Astrocyte (in vitro differentiated cells and primary cell): Measurements from ENCODE around the gene TH.

Source experiments
- EZH2 ChIP-seq: IDR thresholded peaks from 2 replicates; pipeline ENCODE4 v1.6.1; 2012; ENCODE audit warnings: mild to moderate bottlenecking, low read length, inconsistent platforms; ENCODE audit not compliant: insufficient read depth
- TF ChIP-seq, protein P1 (sequence below): IDR thresholded peaks from 2 replicates; pipeline ENCODE4 v1.5.1; 2011; ENCODE audit warnings: low read depth, mild to moderate bottlenecking, inconsistent platforms, low read length, moderate library complexity; ENCODE audit not compliant: insufficient read depth

DNA sequence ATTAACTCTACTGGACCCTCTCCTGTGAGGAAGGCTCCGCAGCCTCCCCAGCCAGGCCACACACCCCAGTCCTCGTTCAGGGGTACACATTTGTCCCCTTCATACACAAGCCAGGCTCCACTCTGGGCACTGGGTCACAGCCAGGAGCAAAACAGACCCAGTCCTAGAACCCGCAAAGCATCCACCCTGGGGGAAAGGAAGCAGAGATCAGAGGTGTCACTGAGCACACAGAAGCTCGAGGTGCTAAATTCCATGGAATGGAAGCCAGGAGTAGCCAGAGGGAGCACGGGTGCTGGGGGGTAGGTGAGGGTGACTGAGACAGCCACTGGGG is 43.6 kb upstream of the TH start:
- TF ChIP-seq, protein P1, sequence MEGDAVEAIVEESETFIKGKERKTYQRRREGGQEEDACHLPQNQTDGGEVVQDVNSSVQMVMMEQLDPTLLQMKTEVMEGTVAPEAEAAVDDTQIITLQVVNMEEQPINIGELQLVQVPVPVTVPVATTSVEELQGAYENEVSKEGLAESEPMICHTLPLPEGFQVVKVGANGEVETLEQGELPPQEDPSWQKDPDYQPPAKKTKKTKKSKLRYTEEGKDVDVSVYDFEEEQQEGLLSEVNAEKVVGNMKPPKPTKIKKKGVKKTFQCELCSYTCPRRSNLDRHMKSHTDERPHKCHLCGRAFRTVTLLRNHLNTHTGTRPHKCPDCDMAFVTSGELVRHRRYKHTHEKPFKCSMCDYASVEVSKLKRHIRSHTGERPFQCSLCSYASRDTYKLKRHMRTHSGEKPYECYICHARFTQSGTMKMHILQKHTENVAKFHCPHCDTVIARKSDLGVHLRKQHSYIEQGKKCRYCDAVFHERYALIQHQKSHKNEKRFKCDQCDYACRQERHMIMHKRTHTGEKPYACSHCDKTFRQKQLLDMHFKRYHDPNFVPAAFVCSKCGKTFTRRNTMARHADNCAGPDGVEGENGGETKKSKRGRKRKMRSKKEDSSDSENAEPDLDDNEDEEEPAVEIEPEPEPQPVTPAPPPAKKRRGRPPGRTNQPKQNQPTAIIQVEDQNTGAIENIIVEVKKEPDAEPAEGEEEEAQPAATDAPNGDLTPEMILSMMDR: no peak
- TF ChIP-seq EZH2: no peak
